IPS DF 6.9 (cell line): ENCODE results near the gene FGF22.
A peak's percentile ranks its signal among the peaks of the same experiment; 100 is the strongest.

Experiments
- DNase-seq: peaks from one replicate; pipeline ENCODE4 v3.0.0-alpha.2; 2013; ENCODE audit warnings: low read depth, low spot score
- H3K27ac ChIP-seq: one replicate; pipeline ENCODE4 v1.5.1; 2013; ENCODE audit warnings: low read length, control low read depth
- H3K27me3 ChIP-seq: 2 replicates; pipeline ENCODE4 v1.6.1; 2013; ENCODE audit warnings: mild to moderate bottlenecking, low read length; ENCODE audit not compliant: control insufficient read depth, insufficient read depth
- H3K36me3 ChIP-seq: 2 replicates; pipeline ENCODE4 v1.6.1; 2013; ENCODE audit warnings: low read length; ENCODE audit not compliant: control insufficient read depth, insufficient read depth
- H3K4me1 ChIP-seq: 2 replicates; pipeline ENCODE4 v1.6.1; 2013; ENCODE audit warnings: low read length; ENCODE audit not compliant: control insufficient read depth, insufficient read depth
- H3K4me3 ChIP-seq: 2 replicates; pipeline ENCODE4 v1.5.1; 2013; ENCODE audit warnings: mild to moderate bottlenecking, low read length
- H3K9me3 ChIP-seq: 2 replicates; pipeline ENCODE4 v1.6.1; 2013; ENCODE audit warnings: low read length, inconsistent platforms; ENCODE audit not compliant: control insufficient read depth, insufficient read depth
- WGBS: extraction: QIAGEN DNeasy Blood & Tissue Kit; methylation state at CpG from one replicate; pipeline ENCODE4 v1.1.7; 2013; ENCODE audit warnings: mixed read lengths, missing lambda C conversion rate; ENCODE audit not compliant: insufficient read length, insufficient coverage; 5-methylcytosine and 5-hydroxymethylcytosine counted together

FGF22 gene

DNA sequence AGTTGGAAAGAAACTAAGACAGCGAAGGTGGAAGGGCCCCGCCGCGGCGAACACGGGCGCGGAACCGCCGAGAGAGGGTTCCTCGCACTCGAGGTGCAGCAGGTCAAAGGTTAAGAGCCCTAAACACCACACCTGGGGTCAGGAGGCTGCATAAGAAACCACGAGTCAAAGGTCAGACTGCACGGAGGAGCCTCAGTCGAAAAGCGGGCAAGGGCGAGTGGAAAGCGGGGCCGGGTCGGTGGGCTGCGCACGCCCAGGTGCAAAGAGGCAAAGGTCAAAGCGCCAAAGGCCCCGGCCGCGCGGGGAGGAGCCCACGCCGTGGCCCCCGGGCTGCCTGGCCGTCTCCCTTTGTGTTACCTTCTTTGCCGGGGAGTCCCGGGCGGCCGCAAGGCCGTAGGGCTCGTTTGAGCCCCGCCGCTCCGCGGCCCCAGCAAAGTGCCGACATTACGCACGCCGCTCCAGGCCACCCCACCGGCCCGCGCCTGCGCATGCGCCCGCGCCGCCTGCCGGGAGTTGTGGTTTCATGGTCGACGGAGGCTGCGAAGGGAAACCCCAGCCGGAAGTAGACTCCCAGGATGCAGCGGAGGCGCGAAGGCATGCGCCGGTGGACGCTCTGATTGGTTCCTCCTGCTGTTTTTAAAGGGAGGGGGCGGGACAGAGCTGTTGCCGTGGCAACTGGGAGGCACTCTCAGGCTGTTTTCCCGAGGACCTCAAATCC lies 6.5 kb upstream of the FGF22 start, which contains the start of gene POLRMT:
POLRMT (minus strand) TSS at position 470 of the 718 bp plus-strand sequence; CDS start at position 445, 25 bp downstream.
- H3K27me3 ChIP-seq: no peaks in the 10 kb centered on the region
- peaks cover 1% of the 10 kb centered on the region; the same call in 1 of the 2 replicates for H3K4me1 ChIP-seq
- no peak within 1 kb of the TSS for H3K27ac ChIP-seq
- no CpG with 5 or more reads among the region's 67 CpGs for WGBS
- peaks cover 6% of the 10 kb centered on the region; the same call in 1 of the 2 replicates for H3K36me3 ChIP-seq
- H3K9me3 ChIP-seq: no peaks in the 10 kb centered on the region
- DNase-seq: peak; percentile 95
- peak within 1 kb of the TSS; percentile 69 for H3K4me3 ChIP-seq

DNA sequence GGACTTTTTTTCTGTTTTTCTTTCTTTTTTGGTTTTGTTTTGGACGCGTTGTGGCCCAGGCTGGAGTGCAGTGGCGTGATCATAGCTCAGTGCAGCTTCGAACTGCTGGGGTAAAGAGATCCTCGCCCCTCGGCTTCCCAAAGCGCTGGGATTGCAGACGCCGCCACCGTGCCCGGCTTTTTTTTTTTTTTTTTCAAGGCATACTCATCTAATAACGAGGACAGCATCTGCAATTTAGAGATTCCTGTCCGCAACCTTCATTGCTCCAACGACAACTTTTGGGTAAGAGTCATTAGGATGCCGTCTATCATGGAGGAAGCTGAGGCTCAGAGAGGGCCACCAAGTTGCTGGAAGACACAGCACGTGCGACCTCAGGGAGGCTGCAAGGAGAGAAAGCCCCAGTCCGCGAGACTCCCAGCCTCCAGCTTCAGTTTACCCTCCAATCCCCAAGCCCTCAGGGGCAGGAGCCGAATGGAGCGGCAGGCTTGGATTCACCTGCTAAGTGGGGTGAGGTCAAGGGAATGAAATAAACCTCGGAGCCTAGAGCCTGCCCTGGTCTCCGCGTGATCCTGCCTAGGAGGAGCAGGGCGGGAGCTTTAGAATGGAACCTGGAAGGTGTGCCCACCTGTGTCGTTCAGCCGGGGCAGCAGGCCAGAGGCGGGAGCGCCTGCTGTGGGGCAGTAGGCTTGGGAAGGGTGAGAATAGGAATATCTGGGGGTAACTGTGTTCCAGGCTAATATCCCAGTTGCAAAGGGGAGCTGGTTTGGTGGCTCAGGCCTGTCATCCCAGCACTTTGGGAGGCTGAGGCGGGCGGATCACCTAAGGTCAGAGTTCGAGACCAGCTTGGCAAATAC lies 5.7 kb upstream of the FGF22 start:
- WGBS: no CpG with 5 or more reads among the region's 32 CpGs
- peaks cover 5% of the 10 kb centered on the region; the same call in 1 of the 2 replicates for H3K36me3 ChIP-seq
- H3K27ac ChIP-seq: no peak overlapping the region
- no peaks in the 10 kb centered on the region for H3K9me3 ChIP-seq
- H3K4me3 ChIP-seq: peak overlapping the region; percentile 69; the same call in 1 of the 2 replicates
- peaks cover 1% of the 10 kb centered on the region; the same call in 1 of the 2 replicates for H3K4me1 ChIP-seq
- no peak for DNase-seq
- no peaks in the 10 kb centered on the region for H3K27me3 ChIP-seq

DNA sequence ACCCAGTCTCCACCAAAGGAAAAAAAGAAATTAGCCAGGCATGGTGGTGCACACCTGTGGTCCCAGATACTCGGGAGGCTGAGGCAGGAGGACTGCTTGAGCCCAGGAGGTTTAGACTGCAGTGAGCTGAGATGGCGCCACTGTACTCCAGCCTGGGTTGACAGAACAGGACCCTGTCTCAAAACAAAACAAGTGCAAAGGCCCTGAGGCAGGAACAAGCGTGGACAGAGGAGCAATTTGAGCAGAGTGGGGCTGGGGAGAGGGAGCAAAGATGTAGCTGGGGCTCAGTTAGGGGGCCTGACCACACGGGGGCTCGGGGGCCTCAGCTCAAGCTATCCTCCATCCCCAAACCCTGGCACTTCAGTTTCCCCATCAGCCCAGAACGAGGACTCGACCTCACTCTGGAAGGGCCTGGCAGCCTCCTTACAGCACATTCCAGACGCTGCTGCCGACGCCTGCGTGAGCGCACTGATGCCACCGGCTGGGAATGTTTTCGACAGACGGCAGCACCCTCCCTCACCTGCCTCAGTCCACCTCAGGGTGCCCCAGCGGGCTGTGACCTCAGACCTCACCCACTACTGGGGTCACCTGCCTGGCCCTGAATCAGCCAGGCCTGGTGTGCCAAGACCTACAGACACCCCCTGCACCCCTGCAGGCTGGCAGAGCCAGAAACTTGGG lies 4.6 kb upstream of the FGF22 start:
- H3K36me3 ChIP-seq: peaks cover 4% of the 10 kb centered on the region; the same call in 1 of the 2 replicates
- H3K4me1 ChIP-seq: peaks cover 1% of the 10 kb centered on the region; the same call in 1 of the 2 replicates
- no CpG with 5 or more reads among the region's 16 CpGs for WGBS
- no peak for DNase-seq
- H3K27ac ChIP-seq: no peak overlapping the region
- H3K9me3 ChIP-seq: no peaks in the 10 kb centered on the region
- no peaks in the 10 kb centered on the region for H3K27me3 ChIP-seq
- H3K4me3 ChIP-seq: no peak overlapping the region

DNA sequence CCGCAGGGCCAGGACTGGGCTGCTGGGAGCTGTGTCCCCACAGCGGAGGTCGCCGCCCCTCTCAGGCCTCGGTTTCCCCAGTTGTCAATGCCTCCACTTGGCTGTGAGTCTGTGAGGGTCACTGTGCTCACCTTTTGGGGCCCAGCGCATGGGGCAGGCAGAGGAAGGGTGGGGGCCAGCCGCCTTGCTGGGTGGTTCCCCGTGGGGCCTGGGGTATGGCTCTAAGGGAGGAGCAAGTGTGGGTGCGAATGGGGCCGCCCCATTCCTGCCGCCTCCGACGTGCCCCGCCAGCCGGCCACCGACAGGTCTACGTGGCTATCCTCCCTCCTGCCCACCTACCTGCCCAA lies 800 bp upstream of the FGF22 start:
- no peak for DNase-seq
- Histone ChIP-seq H3K27ac (no peak overlapping the region), H3K9me3 (no peaks in the 10 kb centered on the region), H3K27me3 (no peaks in the 10 kb centered on the region), H3K4me1 (peaks cover 1% of the 10 kb centered on the region; the same call in 1 of the 2 replicates), H3K4me3 (no peak overlapping the region; the same call in 1 of the 2 replicates), H3K36me3 (no peaks in the 10 kb centered on the region; the same call in 1 of the 2 replicates)
- WGBS: no CpG with 5 or more reads among the region's 17 CpGs

DNA sequence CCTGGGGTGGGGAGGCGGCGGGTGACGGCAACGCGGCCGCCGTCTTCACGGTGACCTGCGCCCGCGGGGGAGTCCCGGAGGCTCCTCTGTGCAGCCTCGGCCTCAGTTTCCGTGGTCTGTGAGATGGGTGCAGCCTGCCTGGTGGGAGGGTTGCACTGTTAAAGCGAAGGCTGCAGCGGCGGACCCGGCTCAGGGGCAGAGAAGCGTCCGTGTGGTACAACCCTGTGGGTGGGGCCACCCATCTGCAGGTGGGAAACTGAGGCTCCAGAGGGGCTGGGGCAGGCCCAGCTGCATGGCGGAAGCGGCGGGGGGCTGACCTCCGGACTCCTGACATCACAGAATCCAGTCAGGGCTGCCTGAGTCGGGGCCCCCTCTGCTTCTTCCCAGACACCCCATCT lies 481 bp downstream of the FGF22 start:
- Histone ChIP-seq H3K27me3 (no peaks in the 10 kb centered on the region), H3K4me1 (no peaks in the 10 kb centered on the region; the same call in 1 of the 2 replicates), H3K4me3 (peak overlapping the region; percentile 47; the same call in 1 of the 2 replicates), H3K9me3 (no peaks in the 10 kb centered on the region), H3K27ac (no peak overlapping the region), H3K36me3 (no peaks in the 10 kb centered on the region; the same call in none of the 2 replicates)
- no CpG with 5 or more reads among the region's 25 CpGs for WGBS
- no peak for DNase-seq

DNA sequence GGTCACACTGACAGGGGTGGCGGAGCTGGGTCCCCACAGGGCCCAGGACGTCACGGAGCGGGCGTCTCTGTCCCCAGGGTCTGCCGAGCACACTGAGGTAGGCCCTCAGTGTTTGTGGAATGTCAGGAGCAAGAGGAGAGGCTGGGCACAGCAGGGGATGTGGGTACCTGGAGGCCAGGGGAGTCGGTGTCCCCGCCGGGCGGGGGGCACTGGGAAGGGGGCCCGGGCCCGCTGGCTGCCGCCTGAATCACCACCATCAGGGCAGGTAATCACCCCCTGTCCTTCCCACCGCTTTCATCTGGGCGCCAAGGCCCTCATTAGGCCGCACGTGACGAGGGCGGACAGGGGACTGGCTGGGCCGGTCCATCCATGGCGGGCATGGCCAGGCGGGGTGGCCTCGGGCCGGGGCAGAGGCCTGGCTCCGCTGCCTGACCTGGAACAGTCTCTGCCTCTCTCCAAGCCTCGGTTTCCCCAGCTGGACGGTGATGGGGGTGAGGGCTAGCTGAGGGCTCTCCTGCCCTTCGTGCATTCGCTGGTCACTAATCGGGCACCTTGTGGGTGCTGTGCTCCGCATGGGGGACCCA lies 1.0 kb downstream of the FGF22 start:
- H3K9me3 ChIP-seq: no peaks in the 10 kb centered on the region
- DNase-seq: no peak
- no peak overlapping the region for H3K4me3 ChIP-seq
- H3K27me3 ChIP-seq: no peaks in the 10 kb centered on the region
- no CpG with 5 or more reads among the region's 31 CpGs for WGBS
- H3K36me3 ChIP-seq: no peaks in the 10 kb centered on the region; the same call in none of the 2 replicates
- no peak overlapping the region for H3K27ac ChIP-seq
- no peaks in the 10 kb centered on the region; the same call in 1 of the 2 replicates for H3K4me1 ChIP-seq

DNA sequence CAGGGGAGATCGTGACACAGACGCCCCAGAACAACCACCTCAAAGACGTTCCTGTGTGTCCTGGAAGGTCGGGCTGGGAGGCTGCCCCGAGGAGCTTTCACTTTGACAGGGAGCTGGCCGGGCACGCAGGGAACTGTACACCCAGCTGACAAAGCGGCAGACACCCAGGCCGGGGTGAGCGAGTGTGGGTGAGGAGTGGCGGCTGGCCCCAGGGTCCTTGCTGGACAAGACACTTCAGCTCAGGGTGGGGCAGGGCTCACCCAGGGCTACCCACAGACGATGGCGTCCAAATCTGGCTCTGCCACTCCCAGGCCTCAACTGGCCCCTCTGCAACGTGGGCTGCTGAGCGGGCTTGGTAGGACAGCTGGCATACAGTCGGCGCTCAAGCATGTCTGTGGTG lies 2.0 kb downstream of the FGF22 start:
- H3K27ac ChIP-seq: no peak overlapping the region
- no peak for DNase-seq
- no peaks in the 10 kb centered on the region for H3K27me3 ChIP-seq
- H3K4me1 ChIP-seq: no peaks in the 10 kb centered on the region; the same call in 1 of the 2 replicates
- peaks cover 6% of the 10 kb centered on the region for H3K36me3 ChIP-seq
- no peak overlapping the region for H3K4me3 ChIP-seq
- H3K9me3 ChIP-seq: no peaks in the 10 kb centered on the region
- WGBS: no CpG with 5 or more reads among the region's 17 CpGs

DNA sequence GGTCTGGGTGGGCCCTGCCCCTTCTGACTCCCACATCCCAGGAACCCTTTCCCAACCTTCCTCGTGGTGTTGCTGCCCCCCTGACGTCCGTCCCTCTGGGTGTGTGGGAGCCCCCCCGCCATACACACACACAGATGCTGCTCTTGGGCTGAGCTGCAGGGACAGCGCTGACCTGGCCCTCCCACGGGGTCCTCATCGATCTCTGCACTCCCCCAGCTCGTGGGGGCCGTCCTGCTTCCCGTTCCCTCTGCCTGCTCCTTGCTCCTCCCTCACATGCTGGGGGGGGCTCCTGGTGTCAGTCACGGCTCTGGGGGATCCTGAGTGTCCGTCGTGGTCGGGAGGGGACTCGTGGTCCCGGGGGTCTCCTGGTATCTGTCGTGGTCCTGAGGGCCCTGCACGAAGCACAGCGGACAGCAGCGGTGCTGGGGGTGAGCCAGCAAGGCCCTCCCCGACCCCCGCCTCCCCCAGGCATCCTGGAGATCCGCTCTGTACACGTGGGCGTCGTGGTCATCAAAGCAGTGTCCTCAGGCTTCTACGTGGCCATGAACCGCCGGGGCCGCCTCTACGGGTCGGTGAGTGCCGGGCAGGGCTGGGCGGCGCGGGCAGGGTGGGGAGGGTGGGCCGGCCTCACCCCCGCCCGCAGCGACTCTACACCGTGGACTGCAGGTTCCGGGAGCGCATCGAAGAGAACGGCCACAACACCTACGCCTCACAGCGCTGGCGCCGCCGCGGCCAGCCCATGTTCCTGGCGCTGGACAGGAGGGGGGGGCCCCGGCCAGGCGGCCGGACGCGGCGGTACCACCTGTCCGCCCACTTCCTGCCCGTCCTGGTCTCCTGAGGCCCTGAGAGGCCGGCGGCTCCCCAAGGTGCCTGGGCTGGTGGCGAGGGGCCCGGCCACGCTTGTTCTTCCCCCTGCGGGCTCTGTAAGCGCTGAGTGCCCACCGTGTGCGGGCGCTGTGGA lies 3.4 kb downstream of the FGF22 start:
- no peaks in the 10 kb centered on the region for H3K9me3 ChIP-seq
- no CpG with 5 or more reads among the region's 70 CpGs for WGBS
- no peak overlapping the region for H3K27ac ChIP-seq
- no peak for DNase-seq
- H3K4me3 ChIP-seq: no peak overlapping the region
- no peaks in the 10 kb centered on the region; the same call in 1 of the 2 replicates for H3K4me1 ChIP-seq
- no peaks in the 10 kb centered on the region for H3K27me3 ChIP-seq
- peaks cover 19% of the 10 kb centered on the region for H3K36me3 ChIP-seq

DNA sequence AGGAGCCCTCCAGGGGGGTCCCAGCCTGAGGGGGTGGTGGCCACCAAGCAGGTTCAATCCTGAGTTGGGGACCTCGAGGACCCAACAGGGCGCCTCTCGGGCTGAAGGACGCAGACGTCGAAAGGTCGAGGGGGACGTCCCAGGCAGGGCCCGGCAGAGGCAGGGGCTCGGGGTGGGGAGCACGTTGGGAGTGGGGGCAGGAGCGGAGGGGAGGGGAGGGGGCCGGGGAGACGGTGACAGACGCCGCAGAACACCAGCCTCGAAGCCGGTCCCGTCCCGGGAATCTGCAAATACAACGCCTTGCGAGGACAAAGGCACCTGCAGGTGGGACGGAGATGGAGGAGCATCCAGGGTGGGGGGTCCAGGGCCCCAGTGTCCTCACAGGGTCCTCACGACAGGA lies 4.1 kb downstream of the FGF22 start:
- no peak for DNase-seq
- no peaks in the 10 kb centered on the region for H3K27me3 ChIP-seq
- H3K9me3 ChIP-seq: no peaks in the 10 kb centered on the region
- no peak overlapping the region for H3K27ac ChIP-seq
- H3K4me1 ChIP-seq: no peaks in the 10 kb centered on the region
- peaks cover 24% of the 10 kb centered on the region for H3K36me3 ChIP-seq
- no CpG with 5 or more reads among the region's 24 CpGs for WGBS
- H3K4me3 ChIP-seq: no peak overlapping the region
